ENCODE results near the gene ACTRT2.

DNA sequence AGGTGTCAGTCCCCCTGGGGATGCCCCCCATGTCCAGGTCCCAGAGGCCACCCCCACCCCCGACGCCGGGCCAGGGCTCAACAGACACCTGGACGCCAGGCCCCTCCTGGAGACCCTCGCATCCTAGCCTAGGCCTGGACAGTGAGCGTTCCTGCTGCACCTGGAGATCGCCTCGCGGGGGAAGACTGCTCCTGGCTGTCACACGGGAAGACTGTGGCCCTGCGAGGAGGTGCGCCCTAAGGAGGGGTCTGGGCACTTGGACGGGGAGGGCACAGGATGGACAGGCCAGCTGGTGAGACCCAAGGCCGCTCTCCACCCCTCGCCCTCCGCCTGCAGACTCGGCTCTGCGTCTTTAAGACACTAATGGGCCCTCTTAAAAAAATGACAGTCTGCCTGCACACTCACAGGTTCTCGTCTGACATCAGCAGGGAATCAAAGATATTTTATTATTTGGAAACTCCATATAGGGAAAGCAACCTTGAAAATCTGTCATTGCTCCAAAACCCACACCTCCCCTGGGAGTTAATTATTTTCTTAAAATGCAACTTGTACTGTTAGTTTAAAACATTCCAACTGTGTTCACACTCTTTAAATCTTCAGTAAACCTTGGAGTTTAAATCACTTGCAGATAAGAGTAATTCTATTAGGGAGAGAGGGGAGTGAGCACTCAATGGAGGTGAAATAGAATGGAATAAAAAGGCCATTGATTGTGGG lies 45.6 kb upstream of the ACTRT2 start:
- TF ChIP-seq EZH2 (IDR thresholded peaks at IDR 0.05; ENCODE audit: insufficient read depth, poor library complexity, severe bottlenecking) (no peak), EZH2phosphoT487 (IDR thresholded peaks at IDR 0.05; ENCODE audit: insufficient read depth, low read depth) (no peak)
